WTC11 (cell line): Measurements from ENCODE around the gene C19orf73. TPM values are rescaled to one million over a fixed set of nuclear protein-coding genes. Genes with fewer than 3 reads are reported as not detected.
"Not testable (repeated sequence)": the region's sequence is repeated elsewhere in the genome, so short reads cannot be mapped to it uniquely, and the experiment has no call there.

ENCODE experiments used
- ATAC-seq: fragments of 200-7000 bp; cut with Tn5 transposase; 2 replicates; pipeline ENCODE4 v1.10.0; 2021; ENCODE audit warnings: mild to moderate bottlenecking, moderate library complexity
- CTCF ChIA-PET: fragments of 300-600 bp; sonication (Branson Sonifier 250); formaldehyde crosslinking; loops from one replicate; lab custom pipeline; 2021; ENCODE audit warnings: antibody characterized with exemption; lab: Charles Lee
- POLR2A ChIA-PET: fragments of 350-600 bp; sonication (Branson Sonifier 250); formaldehyde crosslinking; loops from one replicate; lab custom pipeline; 2021; ENCODE audit warnings: antibody characterized with exemption; lab: Charles Lee
- DNase-seq: peaks from one replicate; pipeline ENCODE4 v3.0.0; 2021; ENCODE audit warnings: low spot score
- H3K27ac Mint-ChIP-seq: 2 replicates; pipeline ENCODE4 v1.8.0; 2021; ENCODE audit warnings: mixed read lengths
- H3K27me3 Mint-ChIP-seq: 2 replicates; pipeline ENCODE4 v1.8.0; 2021; ENCODE audit warnings: low read depth, mild to moderate bottlenecking, moderate library complexity, mixed read lengths
- H3K36me3 Mint-ChIP-seq: 2 replicates; pipeline ENCODE4 v1.8.0; 2021; ENCODE audit warnings: mixed read lengths
- H3K4me1 Mint-ChIP-seq: 2 replicates; pipeline ENCODE4 v1.8.0; 2022; ENCODE audit warnings: mixed read lengths
- H3K4me3 Mint-ChIP-seq: 2 replicates; pipeline ENCODE4 v1.8.0; 2021; ENCODE audit warnings: mild to moderate bottlenecking, moderate library complexity, mixed read lengths
- H3K9me3 Mint-ChIP-seq: 2 replicates; pipeline ENCODE4 v1.8.0; 2021; ENCODE audit warnings: mixed read lengths
- ARID4B ChIP-seq: sonication (generic); formaldehyde crosslinking; IDR thresholded peaks from 2 replicates; pipeline ENCODE4 v1.8.0; 2023; ENCODE audit warnings: missing genetic modification reagents, mild to moderate bottlenecking, borderline replicate concordance
- ATF6 ChIP-seq: sonication (generic); formaldehyde crosslinking; IDR thresholded peaks from 2 replicates; pipeline ENCODE4 v1.8.1; 2023; ENCODE audit warnings: mild to moderate bottlenecking, missing genetic modification reagents
- CREB1 ChIP-seq: sonication (generic); formaldehyde crosslinking; IDR thresholded peaks from 2 replicates; pipeline ENCODE4 v1.8.0; 2023; ENCODE audit warnings: mild to moderate bottlenecking, missing genetic modification reagents
- ESRRA ChIP-seq: sonication (generic); formaldehyde crosslinking; IDR thresholded peaks from 2 replicates; pipeline ENCODE4 v1.8.1; 2022; ENCODE audit warnings: mild to moderate bottlenecking, missing genetic modification reagents, borderline replicate concordance
- FOXP4 ChIP-seq: sonication (generic); formaldehyde crosslinking; IDR thresholded peaks from 2 replicates; pipeline ENCODE4 v1.8.0; 2022; ENCODE audit warnings: mild to moderate bottlenecking, missing genetic modification reagents
- OVOL2 ChIP-seq: fragments of 250-450 bp; sonication (Bioruptor Pico); IDR thresholded peaks from 2 replicates; pipeline ENCODE4 v1.9.0; 2021; ENCODE audit warnings: mild to moderate bottlenecking, borderline replicate concordance
- PRDM15 ChIP-seq: sonication (generic); formaldehyde crosslinking; IDR thresholded peaks from 2 replicates; pipeline ENCODE4 v1.8.0; 2022; ENCODE audit warnings: missing genetic modification reagents
- SOX15 ChIP-seq: fragments of 250-450 bp; sonication (Bioruptor Pico); IDR thresholded peaks from 2 replicates; pipeline ENCODE4 v1.9.0; 2021; ENCODE audit warnings: mild to moderate bottlenecking
- SP1 ChIP-seq: sonication (generic); formaldehyde crosslinking; conservative IDR thresholded peaks from 2 replicates; pipeline ENCODE4 v1.8.1; 2022; ENCODE audit warnings: missing genetic modification reagents
- ZNF232 ChIP-seq: sonication (generic); formaldehyde crosslinking; IDR thresholded peaks from 2 replicates; pipeline ENCODE4 v1.8.0; 2022; ENCODE audit warnings: mild to moderate bottlenecking, missing genetic modification reagents
- total RNA-seq: library from RNA; stranded (reverse); gene quantifications from 3 replicates; pipeline ENCODE4 v1.2.3, GENCODE V29; 2021

The C19orf73 gene
- total RNA-seq, 1 experiment from 2014 or later: 3.2 TPM

GRCh38 chr19:49126575-49126974 lies 7.6 kb upstream of the C19orf73 start:
- ATAC-seq (no peak), DNase-seq (no peak)
- H3K27ac Mint-ChIP-seq: no peak overlapping the region
- H3K9me3 Mint-ChIP-seq: no peaks in the 10 kb centered on the region
- no peaks in the 10 kb centered on the region for H3K36me3 Mint-ChIP-seq
- ChIA-PET POLR2A (no interaction called here), CTCF (interaction anchor here (1.8 to 2.1 kb wide), 2 partner anchors 12 to 72 kb away, joined by 10 to 17 read pairs; partner anchors contain the start of gene LIN7B)
- H3K27me3 Mint-ChIP-seq: peaks cover 68% of the 10 kb centered on the region
- TF ChIP-seq ESRRA (CRISPR knock-in tag) (no peak), OVOL2 (CRISPR knock-in tag) (no peak), CREB1 (CRISPR knock-in tag) (no peak), ARID4B (no peak), SOX15 (CRISPR knock-in tag) (no peak)
- H3K4me3 Mint-ChIP-seq: peak overlapping the region; percentile 39; the same call in 1 of the 2 replicates
- peaks cover 21% of the 10 kb centered on the region for H3K4me1 Mint-ChIP-seq

GRCh38 chr19:49125025-49125731 lies 6.2 kb upstream of the C19orf73 start:
- TF ChIP-seq ATF6 (no peak), SP1 (CRISPR knock-in tag) (peak; percentile 24; the same call in 1 of the 2 replicates), FOXP4 (0 out of 2 replicates have a peak, but pooled peaks have one; percentile 31), ZNF232 (CRISPR knock-in tag) (no peak), PRDM15 (CRISPR knock-in tag) (peak; percentile 89)
- TF ChIP-seq, all 79 proteins: peak for 3
- Mint-ChIP-seq H3K36me3 (no peaks in the 10 kb centered on the region), H3K4me1 (peaks cover 26% of the 10 kb centered on the region), H3K9me3 (no peaks in the 10 kb centered on the region), H3K4me3 (peak overlapping the region; percentile 66), H3K27me3 (peaks cover 80% of the 10 kb centered on the region), H3K27ac (peak overlapping the region; percentile 63; the same call in 1 of the 2 replicates)
- ATAC-seq (peak; percentile 35), DNase-seq (peak; percentile 77)
- CTCF ChIA-PET: interaction anchor here (0.5 to 2.2 kb wide), 15 partner anchors 11 to 694 kb away, joined by 3 to 26 read pairs (median 5); partner anchors contain the start of genes GYS1, LIN7B and RUVBL2
- POLR2A ChIA-PET: interaction anchor here (0.6 to 1.4 kb wide), 5 partner anchors 11 to 419 kb away, joined by 3 to 7 read pairs (median 4); partner anchors contain the start of gene LIN7B

GRCh38 chr19:49123285-49123684 lies 4.3 kb upstream of the C19orf73 start:
- H3K4me1 Mint-ChIP-seq: peaks cover 14% of the 10 kb centered on the region
- H3K27ac Mint-ChIP-seq, H3K36me3 Mint-ChIP-seq, H3K4me3 Mint-ChIP-seq, ATAC-seq, DNase-seq, H3K9me3 Mint-ChIP-seq: not testable (repeated sequence)
- ChIA-PET CTCF (interaction anchor here (0.8 kb wide), 1 partner anchor 102 kb away, joined by 5 read pairs; no protein-coding TSS in a partner anchor), POLR2A (interaction anchor here (0.6 kb wide), 1 partner anchor 216 kb away, joined by 6 read pairs; no protein-coding TSS in a partner anchor)
- peaks cover 71% of the 10 kb centered on the region for H3K27me3 Mint-ChIP-seq

- ChIA-PET POLR2A (interaction anchor here (0.7 kb wide), 1 partner anchor 82 kb away, joined by 3 read pairs; no protein-coding TSS in a partner anchor), CTCF (interaction anchor here (1.0 to 2.7 kb wide), 4 partner anchors 24 to 122 kb away, joined by 4 to 18 read pairs (median 10); no protein-coding TSS in a partner anchor)
- H3K27ac Mint-ChIP-seq, H3K9me3 Mint-ChIP-seq, H3K36me3 Mint-ChIP-seq, DNase-seq, H3K4me3 Mint-ChIP-seq, ATAC-seq: not testable (repeated sequence)
- Mint-ChIP-seq H3K4me1 (peaks cover 16% of the 10 kb centered on the region), H3K27me3 (peaks cover 65% of the 10 kb centered on the region)
Measured at GRCh38 chr19:49121841-49122240, 2.9 kb upstream of the C19orf73 start.
